WTC11 (cell line): Measurements from ENCODE around the gene EXOC3L2. TPM values are rescaled to one million over a fixed set of nuclear protein-coding genes. Genes with fewer than 3 reads are reported as not detected.

Experiments used
- ATAC-seq: fragments of 200-7000 bp; cut with Tn5 transposase; 2 replicates; pipeline ENCODE4 v1.10.0; 2021; ENCODE audit warnings: mild to moderate bottlenecking, moderate library complexity
- CTCF ChIA-PET: fragments of 300-600 bp; sonication (Branson Sonifier 250); formaldehyde crosslinking; loops from one replicate; lab custom pipeline; 2021; ENCODE audit warnings: antibody characterized with exemption; lab: Charles Lee
- POLR2A ChIA-PET: fragments of 350-600 bp; sonication (Branson Sonifier 250); formaldehyde crosslinking; loops from one replicate; lab custom pipeline; 2021; ENCODE audit warnings: antibody characterized with exemption; lab: Charles Lee
- DNase-seq: peaks from one replicate; pipeline ENCODE4 v3.0.0; 2021; ENCODE audit warnings: low spot score
- H3K27ac Mint-ChIP-seq: 2 replicates; pipeline ENCODE4 v1.8.0; 2021; ENCODE audit warnings: mixed read lengths
- H3K27me3 Mint-ChIP-seq: 2 replicates; pipeline ENCODE4 v1.8.0; 2021; ENCODE audit warnings: low read depth, mild to moderate bottlenecking, moderate library complexity, mixed read lengths
- H3K36me3 Mint-ChIP-seq: 2 replicates; pipeline ENCODE4 v1.8.0; 2021; ENCODE audit warnings: mixed read lengths
- H3K4me1 Mint-ChIP-seq: 2 replicates; pipeline ENCODE4 v1.8.0; 2022; ENCODE audit warnings: mixed read lengths
- H3K4me3 Mint-ChIP-seq: 2 replicates; pipeline ENCODE4 v1.8.0; 2021; ENCODE audit warnings: mild to moderate bottlenecking, moderate library complexity, mixed read lengths
- H3K9me3 Mint-ChIP-seq: 2 replicates; pipeline ENCODE4 v1.8.0; 2021; ENCODE audit warnings: mixed read lengths
- CREB1 ChIP-seq: sonication (generic); formaldehyde crosslinking; IDR thresholded peaks from 2 replicates; pipeline ENCODE4 v1.8.0; 2023; ENCODE audit warnings: mild to moderate bottlenecking, missing genetic modification reagents
- FOXP1 ChIP-seq: sonication (generic); formaldehyde crosslinking; IDR thresholded peaks from 2 replicates; pipeline ENCODE4 v1.8.0; 2022; ENCODE audit warnings: missing genetic modification reagents, mild to moderate bottlenecking, moderate library complexity, borderline replicate concordance
- HMGA2 ChIP-seq: fragments of 250-450 bp; sonication (Bioruptor Pico); IDR thresholded peaks from 2 replicates; pipeline ENCODE4 v1.4.0; 2021; ENCODE audit warnings: mild to moderate bottlenecking, moderate library complexity
- OVOL2 ChIP-seq: fragments of 250-450 bp; sonication (Bioruptor Pico); IDR thresholded peaks from 2 replicates; pipeline ENCODE4 v1.9.0; 2021; ENCODE audit warnings: mild to moderate bottlenecking, borderline replicate concordance
- RELA ChIP-seq: sonication (generic); formaldehyde crosslinking; IDR thresholded peaks from 2 replicates; pipeline ENCODE4 v1.8.1; 2022; ENCODE audit warnings: missing genetic modification reagents, mild to moderate bottlenecking, borderline replicate concordance
- SMAD3 ChIP-seq: sonication (generic); formaldehyde crosslinking; IDR thresholded peaks from 2 replicates; pipeline ENCODE4 v1.8.0; 2022; ENCODE audit warnings: missing genetic modification reagents, mild to moderate bottlenecking, borderline replicate concordance
- ZNF263 ChIP-seq: sonication (generic); formaldehyde crosslinking; IDR thresholded peaks from 2 replicates; pipeline ENCODE4 v1.8.1; 2022; ENCODE audit warnings: low read depth, mild to moderate bottlenecking, moderate library complexity, missing genetic modification reagents
- ZNF423 ChIP-seq: fragments of 250-450 bp; sonication (Bioruptor Pico); IDR thresholded peaks from 2 replicates; pipeline ENCODE4 v2.1.2; 2022; ENCODE audit warnings: mild to moderate bottlenecking, moderate library complexity
- total RNA-seq: library from RNA; stranded (reverse); gene quantifications from 3 replicates; pipeline ENCODE4 v1.2.3, GENCODE V29; 2021
- TF ChIP-seq, protein P1 (sequence below): fragments of 250-450 bp; sonication (Bioruptor Pico); IDR thresholded peaks from 2 replicates; pipeline ENCODE4 v1.9.0; 2021; ENCODE audit warnings: mild to moderate bottlenecking
- TF ChIP-seq, protein P2 (sequence below): sonication (generic); formaldehyde crosslinking; IDR thresholded peaks from 2 replicates; pipeline ENCODE4 v1.8.1; 2022; ENCODE audit warnings: low read depth, missing genetic modification reagents, borderline replicate concordance
- TF ChIP-seq, protein P3 (sequence below): sonication (generic); formaldehyde crosslinking; IDR thresholded peaks from 2 replicates; pipeline ENCODE4 v1.8.0; 2022; ENCODE audit warnings: mild to moderate bottlenecking, missing genetic modification reagents
- TF ChIP-seq, protein P4 (sequence below): sonication (generic); formaldehyde crosslinking; conservative IDR thresholded peaks from 2 replicates; pipeline ENCODE4 v1.8.1; 2022; ENCODE audit warnings: mild to moderate bottlenecking, missing genetic modification reagents
- TF ChIP-seq, protein P5 (sequence below): sonication (generic); formaldehyde crosslinking; IDR thresholded peaks from 2 replicates; pipeline ENCODE4 v1.8.0; 2023; ENCODE audit warnings: missing genetic modification reagents
- TF ChIP-seq, protein P6 (sequence below): sonication (generic); formaldehyde crosslinking; IDR thresholded peaks from 2 replicates; pipeline ENCODE4 v1.8.1; 2023; ENCODE audit warnings: mild to moderate bottlenecking, missing genetic modification reagents, moderate library complexity
- TF ChIP-seq, protein P7 (sequence below): fragments of 250-450 bp; sonication (Bioruptor Pico); IDR thresholded peaks from 2 replicates; pipeline ENCODE4 v1.9.0; 2021; ENCODE audit warnings: moderate library complexity, mild to moderate bottlenecking, inconsistent platforms, borderline replicate concordance
- TF ChIP-seq, protein P8 (sequence below): sonication (generic); formaldehyde crosslinking; IDR thresholded peaks from 2 replicates; pipeline ENCODE4 v1.8.1; 2023; ENCODE audit warnings: mild to moderate bottlenecking, moderate library complexity, missing genetic modification reagents
- TF ChIP-seq, protein P9 (sequence below): sonication (generic); formaldehyde crosslinking; IDR thresholded peaks from 2 replicates; pipeline ENCODE4 v1.8.0; 2022; ENCODE audit warnings: mild to moderate bottlenecking, missing genetic modification reagents

Gene EXOC3L2
- total RNA-seq, 1 experiment from 2014 or later, result 2.7 TPM

DNA sequence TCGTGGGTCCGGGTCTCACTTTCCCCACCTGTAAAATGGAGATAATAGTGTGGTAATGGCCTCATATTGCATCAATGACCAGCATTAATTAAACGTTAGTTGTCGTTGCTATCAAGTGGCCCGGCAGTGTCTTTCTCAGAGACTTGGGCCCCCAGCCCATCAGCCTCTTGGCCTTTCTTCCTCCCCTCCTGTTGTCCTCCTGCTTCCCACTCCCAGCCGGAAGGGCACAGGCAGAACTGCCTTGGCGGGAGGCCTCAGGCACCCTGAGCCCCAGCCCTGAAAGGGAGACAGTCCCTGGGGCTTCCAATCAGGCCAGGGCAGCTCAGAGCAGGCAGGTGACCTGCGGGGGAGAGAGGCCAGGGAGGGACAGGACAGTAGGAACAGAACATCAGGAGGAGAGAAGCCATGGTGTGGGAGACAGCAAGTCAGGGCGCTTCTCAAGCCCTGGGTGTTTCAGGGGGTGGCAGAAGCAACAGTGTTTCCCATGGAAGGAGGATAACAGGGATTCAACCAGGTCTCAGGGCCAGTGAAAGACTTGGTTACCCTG lies 10.5 kb upstream of the EXOC3L2 start:
- DNase-seq (no peak), ATAC-seq (no peak)
- peaks cover 17% of the 10 kb centered on the region for H3K4me1 Mint-ChIP-seq
- no peak overlapping the region for H3K27ac Mint-ChIP-seq
- no peak overlapping the region for H3K4me3 Mint-ChIP-seq
- POLR2A ChIA-PET, result no interaction called here
- CTCF ChIA-PET, result no interaction called here
- peaks cover 2% of the 10 kb centered on the region for H3K27me3 Mint-ChIP-seq
- TF ChIP-seq, protein P1, sequence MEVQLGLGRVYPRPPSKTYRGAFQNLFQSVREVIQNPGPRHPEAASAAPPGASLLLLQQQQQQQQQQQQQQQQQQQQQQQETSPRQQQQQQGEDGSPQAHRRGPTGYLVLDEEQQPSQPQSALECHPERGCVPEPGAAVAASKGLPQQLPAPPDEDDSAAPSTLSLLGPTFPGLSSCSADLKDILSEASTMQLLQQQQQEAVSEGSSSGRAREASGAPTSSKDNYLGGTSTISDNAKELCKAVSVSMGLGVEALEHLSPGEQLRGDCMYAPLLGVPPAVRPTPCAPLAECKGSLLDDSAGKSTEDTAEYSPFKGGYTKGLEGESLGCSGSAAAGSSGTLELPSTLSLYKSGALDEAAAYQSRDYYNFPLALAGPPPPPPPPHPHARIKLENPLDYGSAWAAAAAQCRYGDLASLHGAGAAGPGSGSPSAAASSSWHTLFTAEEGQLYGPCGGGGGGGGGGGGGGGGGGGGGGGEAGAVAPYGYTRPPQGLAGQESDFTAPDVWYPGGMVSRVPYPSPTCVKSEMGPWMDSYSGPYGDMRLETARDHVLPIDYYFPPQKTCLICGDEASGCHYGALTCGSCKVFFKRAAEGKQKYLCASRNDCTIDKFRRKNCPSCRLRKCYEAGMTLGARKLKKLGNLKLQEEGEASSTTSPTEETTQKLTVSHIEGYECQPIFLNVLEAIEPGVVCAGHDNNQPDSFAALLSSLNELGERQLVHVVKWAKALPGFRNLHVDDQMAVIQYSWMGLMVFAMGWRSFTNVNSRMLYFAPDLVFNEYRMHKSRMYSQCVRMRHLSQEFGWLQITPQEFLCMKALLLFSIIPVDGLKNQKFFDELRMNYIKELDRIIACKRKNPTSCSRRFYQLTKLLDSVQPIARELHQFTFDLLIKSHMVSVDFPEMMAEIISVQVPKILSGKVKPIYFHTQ (CRISPR knock-in tag), result no peak
- TF ChIP-seq, protein P2, sequence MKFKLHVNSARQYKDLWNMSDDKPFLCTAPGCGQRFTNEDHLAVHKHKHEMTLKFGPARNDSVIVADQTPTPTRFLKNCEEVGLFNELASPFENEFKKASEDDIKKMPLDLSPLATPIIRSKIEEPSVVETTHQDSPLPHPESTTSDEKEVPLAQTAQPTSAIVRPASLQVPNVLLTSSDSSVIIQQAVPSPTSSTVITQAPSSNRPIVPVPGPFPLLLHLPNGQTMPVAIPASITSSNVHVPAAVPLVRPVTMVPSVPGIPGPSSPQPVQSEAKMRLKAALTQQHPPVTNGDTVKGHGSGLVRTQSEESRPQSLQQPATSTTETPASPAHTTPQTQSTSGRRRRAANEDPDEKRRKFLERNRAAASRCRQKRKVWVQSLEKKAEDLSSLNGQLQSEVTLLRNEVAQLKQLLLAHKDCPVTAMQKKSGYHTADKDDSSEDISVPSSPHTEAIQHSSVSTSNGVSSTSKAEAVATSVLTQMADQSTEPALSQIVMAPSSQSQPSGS, result no peak
- TF ChIP-seq, protein P3, sequence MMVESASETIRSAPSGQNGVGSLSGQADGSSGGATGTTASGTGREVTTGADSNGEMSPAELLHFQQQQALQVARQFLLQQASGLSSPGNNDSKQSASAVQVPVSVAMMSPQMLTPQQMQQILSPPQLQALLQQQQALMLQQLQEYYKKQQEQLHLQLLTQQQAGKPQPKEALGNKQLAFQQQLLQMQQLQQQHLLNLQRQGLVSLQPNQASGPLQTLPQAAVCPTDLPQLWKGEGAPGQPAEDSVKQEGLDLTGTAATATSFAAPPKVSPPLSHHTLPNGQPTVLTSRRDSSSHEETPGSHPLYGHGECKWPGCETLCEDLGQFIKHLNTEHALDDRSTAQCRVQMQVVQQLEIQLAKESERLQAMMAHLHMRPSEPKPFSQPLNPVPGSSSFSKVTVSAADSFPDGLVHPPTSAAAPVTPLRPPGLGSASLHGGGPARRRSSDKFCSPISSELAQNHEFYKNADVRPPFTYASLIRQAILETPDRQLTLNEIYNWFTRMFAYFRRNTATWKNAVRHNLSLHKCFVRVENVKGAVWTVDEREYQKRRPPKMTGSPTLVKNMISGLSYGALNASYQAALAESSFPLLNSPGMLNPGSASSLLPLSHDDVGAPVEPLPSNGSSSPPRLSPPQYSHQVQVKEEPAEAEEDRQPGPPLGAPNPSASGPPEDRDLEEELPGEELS (CRISPR knock-in tag), result no peak
- TF ChIP-seq, protein P4, sequence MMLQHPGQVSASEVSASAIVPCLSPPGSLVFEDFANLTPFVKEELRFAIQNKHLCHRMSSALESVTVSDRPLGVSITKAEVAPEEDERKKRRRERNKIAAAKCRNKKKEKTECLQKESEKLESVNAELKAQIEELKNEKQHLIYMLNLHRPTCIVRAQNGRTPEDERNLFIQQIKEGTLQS (CRISPR knock-in tag), result no peak
- TF ChIP-seq SMAD3 (CRISPR knock-in tag), result no peak
- TF ChIP-seq, protein P5, sequence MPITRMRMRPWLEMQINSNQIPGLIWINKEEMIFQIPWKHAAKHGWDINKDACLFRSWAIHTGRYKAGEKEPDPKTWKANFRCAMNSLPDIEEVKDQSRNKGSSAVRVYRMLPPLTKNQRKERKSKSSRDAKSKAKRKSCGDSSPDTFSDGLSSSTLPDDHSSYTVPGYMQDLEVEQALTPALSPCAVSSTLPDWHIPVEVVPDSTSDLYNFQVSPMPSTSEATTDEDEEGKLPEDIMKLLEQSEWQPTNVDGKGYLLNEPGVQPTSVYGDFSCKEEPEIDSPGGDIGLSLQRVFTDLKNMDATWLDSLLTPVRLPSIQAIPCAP (CRISPR knock-in tag), result no peak
- TF ChIP-seq FOXP1 (CRISPR knock-in tag), result no peak
- TF ChIP-seq, protein P6, sequence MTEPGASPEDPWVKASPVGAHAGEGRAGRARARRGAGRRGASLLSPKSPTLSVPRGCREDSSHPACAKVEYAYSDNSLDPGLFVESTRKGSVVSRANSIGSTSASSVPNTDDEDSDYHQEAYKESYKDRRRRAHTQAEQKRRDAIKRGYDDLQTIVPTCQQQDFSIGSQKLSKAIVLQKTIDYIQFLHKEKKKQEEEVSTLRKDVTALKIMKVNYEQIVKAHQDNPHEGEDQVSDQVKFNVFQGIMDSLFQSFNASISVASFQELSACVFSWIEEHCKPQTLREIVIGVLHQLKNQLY (CRISPR knock-in tag), result no peak
- TF ChIP-seq ZNF263 (CRISPR knock-in tag), result no peak
- no peak for TF ChIP-seq RELA
- TF ChIP-seq HMGA2 (CRISPR knock-in tag), result no peak
- TF ChIP-seq, protein P7, sequence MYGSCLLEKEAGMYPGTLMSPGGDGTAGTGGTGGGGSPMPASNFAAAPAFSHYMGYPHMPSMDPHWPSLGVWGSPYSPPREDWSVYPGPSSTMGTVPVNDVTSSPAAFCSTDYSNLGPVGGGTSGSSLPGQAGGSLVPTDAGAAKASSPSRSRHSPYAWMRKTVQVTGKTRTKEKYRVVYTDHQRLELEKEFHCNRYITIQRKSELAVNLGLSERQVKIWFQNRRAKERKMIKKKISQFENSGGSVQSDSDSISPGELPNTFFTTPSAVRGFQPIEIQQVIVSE (CRISPR knock-in tag), result no peak
- TF ChIP-seq, protein P8, sequence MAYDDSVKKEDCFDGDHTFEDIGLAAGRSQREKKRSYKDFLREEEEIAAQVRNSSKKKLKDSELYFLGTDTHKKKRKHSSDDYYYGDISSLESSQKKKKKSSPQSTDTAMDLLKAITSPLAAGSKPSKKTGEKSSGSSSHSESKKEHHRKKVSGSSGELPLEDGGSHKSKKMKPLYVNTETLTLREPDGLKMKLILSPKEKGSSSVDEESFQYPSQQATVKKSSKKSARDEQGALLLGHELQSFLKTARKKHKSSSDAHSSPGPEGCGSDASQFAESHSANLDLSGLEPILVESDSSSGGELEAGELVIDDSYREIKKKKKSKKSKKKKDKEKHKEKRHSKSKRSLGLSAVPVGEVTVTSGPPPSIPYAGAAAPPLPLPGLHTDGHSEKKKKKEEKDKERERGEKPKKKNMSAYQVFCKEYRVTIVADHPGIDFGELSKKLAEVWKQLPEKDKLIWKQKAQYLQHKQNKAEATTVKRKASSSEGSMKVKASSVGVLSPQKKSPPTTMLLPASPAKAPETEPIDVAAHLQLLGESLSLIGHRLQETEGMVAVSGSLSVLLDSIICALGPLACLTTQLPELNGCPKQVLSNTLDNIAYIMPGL (CRISPR knock-in tag), result no peak
- TF ChIP-seq ZNF423, result no peak
- TF ChIP-seq, protein P9, sequence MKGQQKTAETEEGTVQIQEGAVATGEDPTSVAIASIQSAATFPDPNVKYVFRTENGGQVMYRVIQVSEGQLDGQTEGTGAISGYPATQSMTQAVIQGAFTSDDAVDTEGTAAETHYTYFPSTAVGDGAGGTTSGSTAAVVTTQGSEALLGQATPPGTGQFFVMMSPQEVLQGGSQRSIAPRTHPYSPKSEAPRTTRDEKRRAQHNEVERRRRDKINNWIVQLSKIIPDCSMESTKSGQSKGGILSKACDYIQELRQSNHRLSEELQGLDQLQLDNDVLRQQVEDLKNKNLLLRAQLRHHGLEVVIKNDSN (CRISPR knock-in tag), result no peak
- TF ChIP-seq OVOL2 (CRISPR knock-in tag), result no peak
- no peak for TF ChIP-seq CREB1
- TF ChIP-seq, all 79 proteins: peak for 0
- H3K9me3 Mint-ChIP-seq, result peaks cover under 1% of the 10 kb centered on the region
- peaks cover 5% of the 10 kb centered on the region for H3K36me3 Mint-ChIP-seq
